Suprapubic skin (tissue), 4 donors: Measurements from ENCODE around the gene DNAJC1. TPM values are rescaled to one million over a fixed set of nuclear protein-coding genes. Genes with fewer than 3 reads are reported as not detected.

Experiments
- DNase-seq, 2 donors: peaks; one replicate each; pipeline ENCODE4 v3.0.0-alpha.2; 2019; ENCODE audit warnings: low spot score in 2 of 2
- H3K27ac ChIP-seq: fragments of 200-600 bp; sonication (generic); one replicate; pipeline ENCODE4 v1.5.1; 2019
- H3K27me3 ChIP-seq: fragments of 200-600 bp; sonication (generic); one replicate; pipeline ENCODE4 v1.5.1; 2019
- H3K36me3 ChIP-seq: fragments of 200-600 bp; sonication (generic); one replicate; pipeline ENCODE4 v1.5.1; 2019
- H3K4me1 ChIP-seq: fragments of 200-600 bp; sonication (generic); one replicate; pipeline ENCODE4 v1.5.1; 2019
- H3K4me3 ChIP-seq: fragments of 200-600 bp; sonication (generic); one replicate; pipeline ENCODE4 v1.5.1; 2019; ENCODE audit warnings: mild to moderate bottlenecking
- H3K9me3 ChIP-seq: fragments of 200-600 bp; sonication (generic); one replicate; pipeline ENCODE4 v1.5.1; 2019
- EP300 ChIP-seq: sonication (generic); formaldehyde crosslinking; IDR thresholded peaks from one replicate; pipeline ENCODE4 v1.6.1; 2017; ENCODE audit warnings: antibody characterized with exemption
- POLR2A ChIP-seq, 2 donors: fragments of 450-650 bp; IDR thresholded peaks; one replicate each; pipeline ENCODE4 v1.6.1; 2017; ENCODE audit warnings: antibody characterized with exemption in 2 of 2, mild to moderate bottlenecking in 2 of 2, moderate library complexity in 2 of 2
- POLR2AphosphoS5 ChIP-seq, 3 donors: sonication (generic); formaldehyde crosslinking; IDR thresholded peaks; one replicate each; pipeline ENCODE4 v1.6.1; 2017; ENCODE audit warnings: antibody characterized with exemption in 3 of 3
- WGBS: methylation state at CpG from one replicate; pipeline ENCODE4 v1.1.5; 2018; 5-methylcytosine and 5-hydroxymethylcytosine counted together
- total RNA-seq, 4 donors: library from RNA; depleted of rRNA; stranded (reverse); fragments of >200 nt; gene quantifications; one replicate each; pipeline ENCODE4 v1.1.0, GENCODE V29; 2016
- TF ChIP-seq, protein P1 (sequence below), 2 donors: fragments of 200-600 bp in 1 of 2; fragments of 450-650 bp in 1 of 2; sonication (generic) in 1 of 2; IDR thresholded peaks; one replicate each; pipeline ENCODE4 v1.5.1; 2016 to 2019; ENCODE audit warnings: antibody characterized with exemption in 2 of 2, mild to moderate bottlenecking in 1 of 2, moderate library complexity in 1 of 2

Gene DNAJC1
- total RNA-seq, 4 donors from 2014 or later: 30.6 to 70.0 (median 61.0) TPM

DNA sequence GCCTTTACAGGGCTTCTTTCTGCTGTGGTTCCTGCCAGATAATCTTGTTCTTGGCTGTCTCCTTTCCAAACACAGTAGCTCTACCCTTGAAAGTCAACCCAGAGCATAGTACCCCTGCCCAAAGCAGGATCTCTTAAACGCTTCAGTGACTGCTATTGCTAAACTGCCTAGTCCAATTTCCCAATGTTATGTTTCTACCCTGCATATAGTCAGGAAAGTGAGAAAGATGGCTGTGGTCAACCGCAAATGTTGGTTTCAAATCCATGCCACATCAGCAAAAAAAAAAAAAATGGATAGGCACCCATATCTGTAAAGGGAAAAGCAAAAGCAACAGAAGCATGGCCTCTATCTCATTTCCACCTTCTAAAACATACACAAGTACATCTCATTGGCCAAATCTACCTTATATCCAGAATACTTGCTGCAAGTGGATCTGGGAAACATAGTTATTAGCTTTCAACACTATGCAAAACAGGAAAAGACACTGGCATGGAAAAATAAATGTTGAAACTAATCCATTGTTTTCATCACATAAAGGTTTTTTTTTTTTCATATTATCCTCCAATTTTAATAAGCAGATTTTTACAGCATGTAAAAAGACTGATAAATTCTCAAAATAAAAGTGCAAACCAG is 59.8 kb downstream of the DNAJC1 start:
- 83% methylated on average over 2 of the region's 2 CpGs for WGBS
- H3K9me3 ChIP-seq: no peaks in the 10 kb centered on the region
- no peaks in the 10 kb centered on the region for H3K36me3 ChIP-seq
- peaks cover 15% of the 10 kb centered on the region for H3K4me1 ChIP-seq
- H3K27ac ChIP-seq: no peak overlapping the region
- no peaks in the 10 kb centered on the region for H3K27me3 ChIP-seq
- no peak for DNase-seq
- H3K4me3 ChIP-seq: no peak overlapping the region
- TF ChIP-seq EP300 (no peak), POLR2AphosphoS5 (IDR thresholded peaks at IDR 0.05) (no peak), POLR2A (IDR thresholded peaks at IDR 0.05) (no peak)
- TF ChIP-seq, protein P1, sequence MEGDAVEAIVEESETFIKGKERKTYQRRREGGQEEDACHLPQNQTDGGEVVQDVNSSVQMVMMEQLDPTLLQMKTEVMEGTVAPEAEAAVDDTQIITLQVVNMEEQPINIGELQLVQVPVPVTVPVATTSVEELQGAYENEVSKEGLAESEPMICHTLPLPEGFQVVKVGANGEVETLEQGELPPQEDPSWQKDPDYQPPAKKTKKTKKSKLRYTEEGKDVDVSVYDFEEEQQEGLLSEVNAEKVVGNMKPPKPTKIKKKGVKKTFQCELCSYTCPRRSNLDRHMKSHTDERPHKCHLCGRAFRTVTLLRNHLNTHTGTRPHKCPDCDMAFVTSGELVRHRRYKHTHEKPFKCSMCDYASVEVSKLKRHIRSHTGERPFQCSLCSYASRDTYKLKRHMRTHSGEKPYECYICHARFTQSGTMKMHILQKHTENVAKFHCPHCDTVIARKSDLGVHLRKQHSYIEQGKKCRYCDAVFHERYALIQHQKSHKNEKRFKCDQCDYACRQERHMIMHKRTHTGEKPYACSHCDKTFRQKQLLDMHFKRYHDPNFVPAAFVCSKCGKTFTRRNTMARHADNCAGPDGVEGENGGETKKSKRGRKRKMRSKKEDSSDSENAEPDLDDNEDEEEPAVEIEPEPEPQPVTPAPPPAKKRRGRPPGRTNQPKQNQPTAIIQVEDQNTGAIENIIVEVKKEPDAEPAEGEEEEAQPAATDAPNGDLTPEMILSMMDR (IDR thresholded peaks at IDR 0.05): no peak

DNA sequence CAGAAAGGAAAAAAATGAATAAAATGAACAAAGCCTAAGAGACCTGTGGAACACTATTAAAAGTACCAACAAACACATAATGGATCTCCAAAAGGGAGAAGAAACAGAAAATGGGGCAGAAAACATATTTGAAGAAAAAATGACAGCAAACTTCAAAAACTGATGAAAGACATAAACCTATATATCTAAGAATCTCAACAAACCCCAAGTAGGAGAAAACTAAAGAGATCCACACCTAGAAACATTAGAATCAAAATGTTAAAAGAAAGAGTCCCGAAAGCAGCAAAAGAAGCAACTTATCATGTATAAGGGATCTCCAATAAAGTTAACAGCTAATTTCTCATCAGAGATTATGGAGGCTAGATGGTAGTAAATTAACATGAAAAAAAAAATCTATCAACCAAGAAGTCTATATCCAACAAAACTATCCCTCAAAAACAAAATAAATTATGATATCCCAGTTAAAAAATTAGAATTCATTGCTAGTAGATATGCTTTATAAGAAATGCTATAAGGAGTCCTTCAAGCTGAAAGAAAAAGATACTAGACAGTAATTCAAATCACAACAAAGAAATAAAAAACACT is 68.0 kb downstream of the DNAJC1 start:
- TF ChIP-seq, protein P1 (IDR thresholded peaks at IDR 0.05): no peak
- no peak for TF ChIP-seq POLR2A (IDR thresholded peaks at IDR 0.05)
- no peak for TF ChIP-seq POLR2AphosphoS5 (IDR thresholded peaks at IDR 0.05)
- no peak for TF ChIP-seq EP300
- H3K4me3 ChIP-seq: no peak overlapping the region
- peaks cover 16% of the 10 kb centered on the region for H3K9me3 ChIP-seq
- H3K27ac ChIP-seq: no peak overlapping the region
- no peaks in the 10 kb centered on the region for H3K36me3 ChIP-seq
- H3K27me3 ChIP-seq: no peaks in the 10 kb centered on the region
- no peak for DNase-seq
- no peaks in the 10 kb centered on the region for H3K4me1 ChIP-seq
- 100% methylated on average over 1 of the region's 1 CpG for WGBS

DNA sequence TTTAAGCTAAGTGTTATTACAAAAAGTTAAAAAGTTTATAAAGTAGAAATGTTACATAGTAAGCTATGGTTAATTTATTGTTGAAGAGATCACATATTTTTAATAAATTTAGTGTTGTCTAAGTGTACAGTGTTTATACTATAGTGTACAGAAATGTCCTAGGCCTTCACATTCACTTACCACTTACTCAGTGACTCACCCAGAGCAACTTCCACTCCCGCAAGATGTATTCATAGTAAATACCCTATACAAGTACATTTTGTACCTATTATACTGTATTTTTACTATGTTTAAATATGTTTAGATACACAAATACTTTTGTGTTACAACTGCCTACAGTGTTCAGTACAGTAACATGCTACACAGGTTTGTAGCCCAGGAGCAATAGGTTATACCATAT is 69.2 kb downstream of the DNAJC1 start:
- Histone ChIP-seq H3K4me3 (no peak overlapping the region), H3K4me1 (no peaks in the 10 kb centered on the region), H3K36me3 (no peaks in the 10 kb centered on the region), H3K9me3 (peaks cover 16% of the 10 kb centered on the region), H3K27me3 (no peaks in the 10 kb centered on the region), H3K27ac (no peak overlapping the region)
- TF ChIP-seq POLR2A (IDR thresholded peaks at IDR 0.05): no peak
- TF ChIP-seq, protein P1 (IDR thresholded peaks at IDR 0.05): no peak
- no peak for TF ChIP-seq POLR2AphosphoS5 (IDR thresholded peaks at IDR 0.05)
- no peak for TF ChIP-seq EP300
- 97% methylated on average over 1 of the region's 1 CpG for WGBS
- no peak for DNase-seq

DNA sequence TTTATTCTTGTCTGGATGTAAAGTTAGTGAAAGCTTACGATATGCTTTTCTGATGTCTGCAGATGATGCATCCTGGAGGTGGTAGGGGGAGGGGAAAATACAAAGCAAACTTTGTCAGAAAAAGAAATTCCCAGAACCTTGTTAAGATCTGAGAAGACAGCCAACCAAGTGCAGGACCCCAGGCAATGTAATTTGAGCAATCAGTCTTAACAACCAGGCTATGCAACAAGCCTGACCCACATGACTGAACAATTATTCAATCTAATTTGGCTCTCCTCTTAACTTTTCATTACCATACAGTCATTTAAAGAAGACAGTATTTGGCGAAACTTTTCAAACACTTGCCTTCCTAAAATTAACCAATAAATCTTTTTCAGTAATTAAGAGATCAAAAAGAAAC is 74.5 kb downstream of the DNAJC1 start:
- no peaks in the 10 kb centered on the region for H3K9me3 ChIP-seq
- DNase-seq: no peak
- H3K4me1 ChIP-seq: peaks cover 7% of the 10 kb centered on the region
- no peak overlapping the region for H3K4me3 ChIP-seq
- WGBS: 64% methylated on average over 2 of the region's 2 CpGs
- no peaks in the 10 kb centered on the region for H3K36me3 ChIP-seq
- TF ChIP-seq POLR2AphosphoS5 (IDR thresholded peaks at IDR 0.05) (no peak), POLR2A (IDR thresholded peaks at IDR 0.05) (no peak), EP300 (no peak)
- TF ChIP-seq, protein P1 (IDR thresholded peaks at IDR 0.05): no peak
- H3K27ac ChIP-seq: no peak overlapping the region
- no peaks in the 10 kb centered on the region for H3K27me3 ChIP-seq

DNA sequence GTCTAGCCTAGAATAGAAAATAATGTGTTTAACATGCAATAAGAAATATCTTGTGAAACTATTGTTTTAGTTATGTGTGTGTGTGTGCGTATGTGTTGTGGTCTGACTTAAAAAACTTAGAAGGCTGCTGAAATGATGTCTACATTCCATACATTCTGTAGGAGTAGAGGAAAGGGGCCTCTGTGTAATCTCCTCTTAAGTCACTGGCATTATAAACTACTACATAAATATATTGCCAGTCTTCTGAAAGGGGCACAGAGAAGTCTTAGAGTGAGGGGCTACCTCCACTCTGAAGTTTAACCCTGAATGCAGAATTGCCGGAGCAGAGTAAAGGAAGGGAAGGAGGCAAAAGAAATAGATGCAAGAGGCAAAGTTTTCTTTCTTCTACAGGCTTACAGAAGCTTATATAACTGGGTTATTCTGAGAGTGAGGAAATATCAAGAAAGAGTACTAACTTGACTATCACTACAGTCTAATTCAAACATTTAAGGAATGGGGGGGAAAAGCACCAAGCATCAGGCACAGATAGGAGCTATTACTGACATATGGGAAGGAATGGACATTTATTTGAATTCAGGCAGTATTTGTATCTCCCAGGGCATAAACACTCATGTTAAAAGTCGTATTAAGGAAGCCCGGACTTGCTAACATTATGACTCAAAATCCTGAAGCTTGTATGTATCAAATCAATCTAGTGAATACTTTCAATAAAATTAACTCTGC is 75.7 kb downstream of the DNAJC1 start:
- no peak for TF ChIP-seq POLR2AphosphoS5 (IDR thresholded peaks at IDR 0.05)
- no peak for TF ChIP-seq EP300
- TF ChIP-seq, protein P1 (IDR thresholded peaks at IDR 0.05): no peak
- TF ChIP-seq POLR2A (IDR thresholded peaks at IDR 0.05): no peak
- no peak overlapping the region for H3K27ac ChIP-seq
- H3K36me3 ChIP-seq: no peaks in the 10 kb centered on the region
- no peaks in the 10 kb centered on the region for H3K9me3 ChIP-seq
- no peaks in the 10 kb centered on the region for H3K27me3 ChIP-seq
- no peak overlapping the region for H3K4me3 ChIP-seq
- WGBS: 73% methylated on average over 4 of the region's 4 CpGs
- H3K4me1 ChIP-seq: peaks cover 7% of the 10 kb centered on the region
- DNase-seq: no peak
